T-cell (primary cell): ENCODE results near the gene CAMK2A. TPM values are rescaled to one million over a fixed set of nuclear protein-coding genes. Genes with fewer than 3 reads are reported as not detected.

Experiments used
- ATAC-seq, 4 experiments: fragments of 200-7000 bp in 3 of 4; fragments of 150-1000 bp in 1 of 4; cut with Tn5 transposase; replicated peaks in 1 of 4; 1 replicate in 3 of 4; 2 replicates in 1 of 4; pipeline ENCODE4 v1.10.0; 2021; ENCODE audit warnings: moderate library complexity in 3 of 4, mild to moderate bottlenecking in 2 of 4, moderate number of reproducible peaks in 1 of 4
- CTCF ChIA-PET, 2 donors: fragments of 300-600 bp; sonication (Branson Sonifier 250); formaldehyde crosslinking; loops; one replicate each; lab custom pipeline; 2022; ENCODE audit warnings: antibody characterized with exemption in 2 of 2; lab: Charles Lee
- POLR2A ChIA-PET, 2 donors: fragments of 300-600 bp; sonication (Branson Sonifier 250); formaldehyde crosslinking; loops; one replicate each; lab custom pipeline; 2022; ENCODE audit warnings: antibody characterized with exemption in 2 of 2; lab: Charles Lee
- DNase-seq, 35 experiments: peaks; one replicate each; pipeline versions ENCODE4 v3.0.0 to v3.0.0-alpha.2; 2013 to 2023
- H3K27ac ChIP-seq: one replicate; pipeline ENCODE4 v1.5.1; 2013; ENCODE audit warnings: low read length
- H3K27me3 ChIP-seq, 2 experiments: replicated peaks in 1 of 2; 1 replicate in 1 of 2; 2 replicates in 1 of 2; pipeline versions ENCODE4 v1.6.1 to v1.7.0; 2013; ENCODE audit warnings: low read length in 1 of 2, mixed read lengths in 1 of 2; ENCODE audit not compliant: control insufficient read depth in 2 of 2, insufficient read depth in 2 of 2; ENCODE audit errors: extremely low read depth in 1 of 2
- H3K36me3 ChIP-seq, 2 donors: 1 replicate in 1 of 2; 2 replicates in 1 of 2; pipeline versions ENCODE4 v1.6.1 to v1.7.0; 2013; ENCODE audit warnings: low read length in 1 of 2; ENCODE audit not compliant: control insufficient read depth in 2 of 2, insufficient read depth in 1 of 2; ENCODE audit errors: extremely low read depth in 1 of 2
- H3K4me1 ChIP-seq, 2 experiments: 1 replicate in 1 of 2; 2 replicates in 1 of 2; pipeline versions ENCODE4 v1.6.1 to v1.7.0; 2013; ENCODE audit warnings: low read length in 2 of 2, mixed read lengths in 1 of 2; ENCODE audit not compliant: insufficient read depth in 2 of 2, control insufficient read depth in 1 of 2; ENCODE audit errors: extremely low read depth in 1 of 2
- H3K4me3 ChIP-seq, 2 donors: 1 replicate in 1 of 2; 2 replicates in 1 of 2; pipeline versions ENCODE4 v1.5.1 to v1.7.0; 2013; ENCODE audit warnings: mild to moderate bottlenecking in 2 of 2, low read length in 1 of 2, moderate library complexity in 1 of 2; ENCODE audit not compliant: control insufficient read depth in 1 of 2; ENCODE audit errors: extremely low read depth in 1 of 2
- H3K9me3 ChIP-seq: 2 replicates; pipeline ENCODE4 v1.7.0; 2013
- H3K27ac Mint-ChIP-seq, 2 donors: one replicate each; pipeline ENCODE4 v1.8.0; 2020 to 2021; ENCODE audit warnings: mild to moderate bottlenecking in 2 of 2, mixed read lengths in 2 of 2
- H3K27me3 Mint-ChIP-seq, 2 donors: one replicate each; pipeline ENCODE4 v1.8.0; 2021 to 2022; ENCODE audit warnings: mixed read lengths in 2 of 2
- H3K36me3 Mint-ChIP-seq: one replicate; pipeline ENCODE4 v1.8.0; 2021; ENCODE audit warnings: mixed read lengths
- H3K4me1 Mint-ChIP-seq, 3 donors: one replicate each; pipeline ENCODE4 v1.8.0; 2020 to 2022; ENCODE audit warnings: mixed read lengths in 3 of 3, mild to moderate bottlenecking in 1 of 3
- H3K4me3 Mint-ChIP-seq, 3 donors: one replicate each; pipeline ENCODE4 v1.8.0; 2020 to 2022; ENCODE audit warnings: mild to moderate bottlenecking in 3 of 3, mixed read lengths in 3 of 3, moderate library complexity in 3 of 3
- H3K9me3 Mint-ChIP-seq, 3 donors: one replicate each; pipeline ENCODE4 v1.8.0; 2020 to 2022; ENCODE audit warnings: mixed read lengths in 3 of 3
- WGBS: methylation state at CpG from one replicate; pipeline ENCODE4 v1.1.5; 2013; ENCODE audit warnings: missing lambda C conversion rate; ENCODE audit not compliant: insufficient coverage; 5-methylcytosine and 5-hydroxymethylcytosine counted together
- total RNA-seq, 35 experiments: library from RNA in 6 of 35; stranded (reverse) in 6 of 35; fragments of 120-200 nt in 1 of 35; gene quantifications; one replicate each; pipeline versions ENCODE4 v1.2.1 to v1.2.4 and lab custom pipeline; 2013 to 2026

The CAMK2A gene
- total RNA-seq, 5 donors from 2014 or later (not counting 1 experiment from before 2014, with no cell fraction given), result not detected

GRCh38 chr5:150261231-150261630 lies 28.3 kb downstream of the CAMK2A start:
- H3K4me3 ChIP-seq, result no peak overlapping the region
- H3K36me3 ChIP-seq, result no peaks in the 10 kb centered on the region
- H3K4me3 Mint-ChIP-seq, result no peak overlapping the region
- no peaks in the 10 kb centered on the region for H3K9me3 Mint-ChIP-seq
- POLR2A ChIA-PET, result no interaction called here
- no peak overlapping the region for H3K27ac ChIP-seq
- no peaks in the 10 kb centered on the region for H3K9me3 ChIP-seq
- CTCF ChIA-PET, result interaction anchor here in 1 of 2 donors (0.7 kb wide), 1 partner anchor 64 kb away, joined by 3 read pairs; no protein-coding TSS in a partner anchor
- no peak for ATAC-seq
- no peaks in the 10 kb centered on the region for H3K4me1 Mint-ChIP-seq
- DNase-seq, result no peak
- H3K36me3 Mint-ChIP-seq, result no peaks in the 10 kb centered on the region
- peaks cover 0 to 9% of the 10 kb centered on the region in 2 experiments for H3K27me3 ChIP-seq
- H3K4me1 ChIP-seq, result no peaks in the 10 kb centered on the region
- WGBS, result 53% methylated on average over 2 of the region's 8 CpGs
- peaks cover 0 to 8% of the 10 kb centered on the region in 2 donors for H3K27me3 Mint-ChIP-seq
- no peak overlapping the region for H3K27ac Mint-ChIP-seq

- Histone ChIP-seq H3K27me3 (peaks cover 0 to 1% of the 10 kb centered on the region in 2 experiments), H3K4me3 (no peak overlapping the region), H3K9me3 (no peaks in the 10 kb centered on the region), H3K36me3 (no peaks in the 10 kb centered on the region), H3K27ac (no peak overlapping the region), H3K4me1 (no peaks in the 10 kb centered on the region)
- Mint-ChIP-seq H3K27ac (no peak overlapping the region), H3K36me3 (no peaks in the 10 kb centered on the region), H3K9me3 (no peaks in the 10 kb centered on the region), H3K4me3 (no peak overlapping the region), H3K4me1 (no peaks in the 10 kb centered on the region), H3K27me3 (peaks cover 0 to 3% of the 10 kb centered on the region in 2 donors)
- ATAC-seq (no peak), DNase-seq (no peak)
- WGBS, result 91% methylated on average over 6 of the region's 6 CpGs
- ChIA-PET CTCF (no interaction called here), POLR2A (no interaction called here)
Observed at GRCh38 chr5:150258130-150258529, 31.4 kb downstream of the CAMK2A start.

DNA sequence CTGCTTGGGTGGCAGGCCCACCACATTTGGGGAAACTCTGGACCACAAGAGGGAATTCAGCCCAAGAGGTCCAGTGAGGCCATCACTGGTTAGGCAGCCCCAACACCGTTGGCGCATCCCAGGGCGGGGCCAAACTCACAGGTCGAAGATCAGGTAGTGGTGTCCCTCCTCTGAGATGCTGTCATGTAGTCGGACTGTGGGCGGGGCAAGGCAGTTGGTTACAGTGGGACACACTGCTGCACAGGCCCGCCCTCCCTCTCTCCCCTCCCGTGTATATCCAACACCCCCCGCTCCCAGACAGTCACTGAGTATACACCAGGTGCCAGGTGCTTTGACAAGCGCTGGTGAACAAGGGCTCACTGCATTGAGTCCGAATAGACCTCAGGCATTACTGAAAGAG lies 32.1 kb downstream of the CAMK2A start:
- Mint-ChIP-seq H3K36me3 (no peaks in the 10 kb centered on the region), H3K9me3 (no peaks in the 10 kb centered on the region), H3K4me1 (no peaks in the 10 kb centered on the region), H3K27ac (no peak overlapping the region), H3K27me3 (peaks cover 0 to 3% of the 10 kb centered on the region in 2 donors), H3K4me3 (no peak overlapping the region)
- no peak overlapping the region for H3K27ac ChIP-seq
- DNase-seq, result no peak
- no peaks in the 10 kb centered on the region for H3K36me3 ChIP-seq
- no peaks in the 10 kb centered on the region for H3K4me1 ChIP-seq
- peaks cover 0 to 4% of the 10 kb centered on the region in 2 experiments for H3K27me3 ChIP-seq
- ChIA-PET CTCF (no interaction called here), POLR2A (no interaction called here)
- no peak overlapping the region for H3K4me3 ChIP-seq
- no peaks in the 10 kb centered on the region for H3K9me3 ChIP-seq
- WGBS, result 93% methylated on average over 9 of the region's 11 CpGs
- no peak for ATAC-seq

GRCh38 chr5:150256410-150257064 lies 33.0 kb downstream of the CAMK2A start:
- Histone ChIP-seq H3K9me3 (no peaks in the 10 kb centered on the region), H3K27me3 (peaks cover 0 to 10% of the 10 kb centered on the region in 2 experiments), H3K36me3 (no peaks in the 10 kb centered on the region), H3K4me3 (no peak overlapping the region), H3K4me1 (no peaks in the 10 kb centered on the region), H3K27ac (no peak overlapping the region)
- Mint-ChIP-seq H3K9me3 (no peaks in the 10 kb centered on the region), H3K4me3 (no peak overlapping the region), H3K4me1 (no peaks in the 10 kb centered on the region), H3K36me3 (no peaks in the 10 kb centered on the region), H3K27me3 (no peaks in the 10 kb centered on the region), H3K27ac (no peak overlapping the region)
- ATAC-seq (peak in 1 of 4 experiments; percentile 13), DNase-seq (no peak)
- WGBS, result 75% methylated on average over 9 of the region's 12 CpGs
- ChIA-PET CTCF (no interaction called here), POLR2A (no interaction called here)

DNA sequence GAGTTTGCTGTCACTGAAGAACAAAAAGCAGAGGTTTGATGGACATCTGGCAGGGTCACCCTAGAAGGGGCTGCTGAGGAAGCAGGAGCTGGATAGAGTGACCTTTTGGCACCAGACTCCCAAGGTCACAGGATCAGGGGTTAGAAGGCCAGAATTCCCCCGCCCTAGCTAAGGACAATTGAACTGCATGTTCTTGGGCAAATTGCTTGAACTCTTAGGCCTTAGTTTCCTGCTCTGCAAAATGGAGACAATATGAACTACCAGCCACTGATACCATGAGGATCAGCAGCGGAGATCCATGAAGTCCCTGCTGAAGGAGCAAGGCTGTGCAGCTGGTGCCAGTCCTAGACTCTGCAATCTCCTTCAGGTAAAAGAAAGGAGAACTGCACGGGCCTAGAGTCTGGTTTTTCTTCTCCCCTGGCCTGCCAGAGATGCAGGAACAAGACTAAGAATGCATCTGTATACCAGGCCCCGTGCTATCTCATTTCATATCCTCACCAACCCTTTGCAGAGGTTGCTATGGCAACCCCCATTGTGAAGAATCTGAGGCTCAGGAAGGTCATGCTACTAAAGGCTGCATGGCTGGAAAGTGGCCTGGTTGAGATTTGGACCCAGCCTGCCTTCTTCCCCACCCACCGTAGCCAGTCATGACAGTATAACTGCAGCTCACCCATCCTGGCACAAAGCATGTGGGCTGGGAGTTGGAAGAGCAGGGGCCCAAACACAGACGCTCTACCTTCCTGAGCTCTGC lies 33.7 kb downstream of the CAMK2A start:
- CTCF ChIA-PET, result no interaction called here
- no peak overlapping the region for H3K4me3 ChIP-seq
- no peaks in the 10 kb centered on the region for H3K36me3 Mint-ChIP-seq

DNA sequence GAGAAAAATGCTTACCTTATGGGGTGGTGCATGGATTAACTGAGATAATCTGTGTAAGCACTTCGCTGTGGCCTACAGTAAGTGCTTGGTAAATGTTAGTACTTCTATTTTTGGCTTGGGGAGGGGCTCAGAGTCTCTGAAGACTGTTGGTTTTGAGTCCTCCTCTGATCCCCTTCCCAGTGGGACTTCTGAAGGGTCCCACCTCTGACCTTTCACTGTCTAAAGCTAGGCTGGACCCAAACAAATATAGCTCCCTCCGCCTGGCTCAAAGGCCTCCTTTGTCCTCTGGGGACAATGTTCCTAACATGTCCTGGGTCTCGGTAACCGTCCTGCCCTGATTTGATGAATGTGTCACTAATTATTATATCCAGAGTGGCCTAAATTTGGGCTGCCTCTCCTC lies 34.8 kb downstream of the CAMK2A start:
- CTCF ChIA-PET, result interaction anchor here in 1 of 2 donors (0.6 kb wide), 1 partner anchor 184 kb away, joined by 10 read pairs; no protein-coding TSS in a partner anchor
- WGBS, result 80% methylated on average over 1 of the region's 4 CpGs
- Histone ChIP-seq H3K27ac (no peak overlapping the region), H3K9me3 (no peaks in the 10 kb centered on the region), H3K36me3 (no peaks in the 10 kb centered on the region), H3K27me3 (peaks cover 0 to 17% of the 10 kb centered on the region in 2 experiments), H3K4me1 (no peaks in the 10 kb centered on the region), H3K4me3 (no peak overlapping the region)
- Mint-ChIP-seq H3K4me3 (no peak overlapping the region), H3K36me3 (no peaks in the 10 kb centered on the region), H3K4me1 (no peaks in the 10 kb centered on the region), H3K9me3 (no peaks in the 10 kb centered on the region), H3K27ac (no peak overlapping the region), H3K27me3 (peaks cover 2 to 4% of the 10 kb centered on the region in 2 donors)
- POLR2A ChIA-PET, result no interaction called here
- DNase-seq (no peak), ATAC-seq (no peak)

More for the DNA sequence above, 33.7 kb downstream of the CAMK2A start:
- H3K4me3 Mint-ChIP-seq, result no peak overlapping the region
- POLR2A ChIA-PET, result no interaction called here
- Histone ChIP-seq H3K9me3 (no peaks in the 10 kb centered on the region), H3K36me3 (no peaks in the 10 kb centered on the region), H3K27ac (no peak overlapping the region), H3K4me1 (no peaks in the 10 kb centered on the region), H3K27me3 (peaks cover 0 to 12% of the 10 kb centered on the region in 2 experiments)
- no peak overlapping the region for H3K27ac Mint-ChIP-seq
- 78% methylated on average over 3 of the region's 6 CpGs for WGBS
- H3K27me3 Mint-ChIP-seq, result no peaks in the 10 kb centered on the region
- no peaks in the 10 kb centered on the region for H3K9me3 Mint-ChIP-seq
- DNase-seq (no peak), ATAC-seq (no peak)
- H3K4me1 Mint-ChIP-seq, result no peaks in the 10 kb centered on the region
